ENCODE data around the gene CLPTM1L.

The CLPTM1L gene

DNA sequence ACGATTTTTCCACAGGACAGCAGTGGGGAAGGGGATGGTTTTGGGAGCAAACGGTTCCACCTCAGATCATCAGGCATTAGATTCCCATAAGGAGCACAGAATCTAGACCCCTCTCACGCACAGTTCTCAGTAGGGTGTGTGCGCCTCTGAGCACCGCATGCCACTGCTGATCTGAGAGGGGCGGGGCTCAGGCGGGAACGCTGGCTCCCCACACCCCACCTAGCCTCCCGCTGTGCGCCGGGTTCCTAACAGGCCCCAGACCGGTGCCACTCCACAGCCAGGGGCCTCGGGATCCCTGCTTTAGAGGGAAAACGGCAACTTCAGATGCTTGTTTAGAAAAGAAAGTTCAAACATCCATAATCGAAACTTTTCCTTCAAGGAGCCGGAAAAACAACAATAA, 70.4 kb downstream of the CLPTM1L start:
- Histone ChIP-seq H3K79me2 (ENCODE audit: insufficient read depth, low read length) (no peaks in the 10 kb centered on the region), H2AFZ (ENCODE audit: low read length) (no peak overlapping the region), H3K9me2 (replicated peaks; ENCODE audit: low read depth, low read length) (no peaks in the 10 kb centered on the region), H3K9me3 (ENCODE audit: insufficient read depth, low read depth, low read length) (no peaks in the 10 kb centered on the region), H3K36me3 (ENCODE audit: insufficient read depth, low read length) (no peaks in the 10 kb centered on the region), H3F3A (ENCODE audit: low read depth) (no peaks in the 10 kb centered on the region), H4K20me1 (ENCODE audit: insufficient read depth, low read length, poor library complexity, severe bottlenecking) (no peaks in the 10 kb centered on the region), H3K4me2 (ENCODE audit: low read depth, low read length, poor library complexity, severe bottlenecking) (no peak overlapping the region), H3K27me3 (ENCODE audit: insufficient read depth, low read length, poor library complexity, severe bottlenecking) (no peaks in the 10 kb centered on the region), H3K4me1 (ENCODE audit: insufficient read depth, low read length, poor library complexity, severe bottlenecking) (peaks cover 7% of the 10 kb centered on the region), H3K4me3 (ENCODE audit: low read length, poor library complexity, severe bottlenecking) (no peak overlapping the region), H3K9ac (ENCODE audit: low read depth, low read length, poor library complexity, severe bottlenecking) (no peak overlapping the region)
- TF ChIP-seq, protein P1, sequence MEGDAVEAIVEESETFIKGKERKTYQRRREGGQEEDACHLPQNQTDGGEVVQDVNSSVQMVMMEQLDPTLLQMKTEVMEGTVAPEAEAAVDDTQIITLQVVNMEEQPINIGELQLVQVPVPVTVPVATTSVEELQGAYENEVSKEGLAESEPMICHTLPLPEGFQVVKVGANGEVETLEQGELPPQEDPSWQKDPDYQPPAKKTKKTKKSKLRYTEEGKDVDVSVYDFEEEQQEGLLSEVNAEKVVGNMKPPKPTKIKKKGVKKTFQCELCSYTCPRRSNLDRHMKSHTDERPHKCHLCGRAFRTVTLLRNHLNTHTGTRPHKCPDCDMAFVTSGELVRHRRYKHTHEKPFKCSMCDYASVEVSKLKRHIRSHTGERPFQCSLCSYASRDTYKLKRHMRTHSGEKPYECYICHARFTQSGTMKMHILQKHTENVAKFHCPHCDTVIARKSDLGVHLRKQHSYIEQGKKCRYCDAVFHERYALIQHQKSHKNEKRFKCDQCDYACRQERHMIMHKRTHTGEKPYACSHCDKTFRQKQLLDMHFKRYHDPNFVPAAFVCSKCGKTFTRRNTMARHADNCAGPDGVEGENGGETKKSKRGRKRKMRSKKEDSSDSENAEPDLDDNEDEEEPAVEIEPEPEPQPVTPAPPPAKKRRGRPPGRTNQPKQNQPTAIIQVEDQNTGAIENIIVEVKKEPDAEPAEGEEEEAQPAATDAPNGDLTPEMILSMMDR (conservative IDR thresholded peaks at IDR 0.05; ENCODE audit: low read length): no peak
- TF ChIP-seq EZH2phosphoT487 (IDR thresholded peaks at IDR 0.05; ENCODE audit: borderline replicate concordance): no peak

DNA sequence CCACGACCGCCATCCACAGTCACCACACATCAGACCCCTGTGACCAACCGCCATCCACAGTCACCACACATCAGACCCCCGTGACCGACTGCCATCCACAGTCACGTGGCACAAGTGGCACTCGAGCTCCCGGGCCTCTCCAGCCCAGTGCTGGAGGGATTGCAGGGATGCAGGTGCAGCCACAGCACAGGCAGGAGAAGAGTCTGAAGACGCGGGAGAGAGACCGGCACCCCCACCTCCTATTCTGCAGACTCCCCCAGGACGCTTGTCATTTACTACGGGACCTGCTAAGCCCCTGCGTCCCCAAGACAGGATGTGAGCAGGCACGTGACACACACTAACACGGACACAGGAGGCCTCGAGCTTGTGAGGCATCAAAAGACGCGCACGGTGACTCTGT, 71.2 kb downstream of the CLPTM1L start:
- Histone ChIP-seq H3K79me2 (ENCODE audit: insufficient read depth, low read length) (no peaks in the 10 kb centered on the region), H4K20me1 (ENCODE audit: insufficient read depth, low read length, poor library complexity, severe bottlenecking) (no peaks in the 10 kb centered on the region), H2AFZ (ENCODE audit: low read length) (no peak overlapping the region), H3K4me3 (ENCODE audit: low read length, poor library complexity, severe bottlenecking) (no peak overlapping the region), H3K4me1 (ENCODE audit: insufficient read depth, low read length, poor library complexity, severe bottlenecking) (peaks cover 7% of the 10 kb centered on the region), H3K9ac (ENCODE audit: low read depth, low read length, poor library complexity, severe bottlenecking) (no peak overlapping the region), H3K9me2 (replicated peaks; ENCODE audit: low read depth, low read length) (no peaks in the 10 kb centered on the region), H3K36me3 (ENCODE audit: insufficient read depth, low read length) (no peaks in the 10 kb centered on the region), H3F3A (ENCODE audit: low read depth) (no peaks in the 10 kb centered on the region), H3K9me3 (ENCODE audit: insufficient read depth, low read depth, low read length) (no peaks in the 10 kb centered on the region), H3K27me3 (ENCODE audit: insufficient read depth, low read length, poor library complexity, severe bottlenecking) (no peaks in the 10 kb centered on the region), H3K4me2 (ENCODE audit: low read depth, low read length, poor library complexity, severe bottlenecking) (no peak overlapping the region)
- no peak for TF ChIP-seq EZH2phosphoT487 (IDR thresholded peaks at IDR 0.05; ENCODE audit: borderline replicate concordance)
- TF ChIP-seq, protein P1 (conservative IDR thresholded peaks at IDR 0.05; ENCODE audit: low read length): no peak

DNA sequence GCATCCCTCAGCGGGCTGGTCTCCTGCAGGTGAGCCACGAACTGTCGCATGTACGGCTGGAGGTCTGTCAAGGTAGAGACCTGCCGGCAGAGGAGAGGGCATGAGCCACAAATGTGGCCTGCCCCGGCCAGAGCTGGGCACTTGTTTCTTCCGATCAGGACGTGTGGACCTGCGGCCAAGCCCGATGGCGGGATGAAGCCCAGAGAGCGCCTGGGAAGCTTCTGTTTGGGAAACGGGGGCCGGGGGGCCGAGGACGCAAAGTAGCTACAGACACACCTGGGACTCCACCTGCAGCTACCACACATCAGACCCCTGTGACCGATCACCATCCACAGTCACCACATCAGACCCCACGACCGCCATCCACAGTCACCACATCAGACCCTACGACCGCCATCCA, 72.7 kb downstream of the CLPTM1L start:
- Histone ChIP-seq H3K4me2 (ENCODE audit: low read depth, low read length, poor library complexity, severe bottlenecking) (no peak overlapping the region), H3K4me3 (ENCODE audit: low read length, poor library complexity, severe bottlenecking) (no peak overlapping the region), H3K79me2 (ENCODE audit: insufficient read depth, low read length) (no peaks in the 10 kb centered on the region), H3K9ac (ENCODE audit: low read depth, low read length, poor library complexity, severe bottlenecking) (no peak overlapping the region), H3F3A (ENCODE audit: low read depth) (no peaks in the 10 kb centered on the region), H3K36me3 (ENCODE audit: insufficient read depth, low read length) (no peaks in the 10 kb centered on the region), H3K9me3 (ENCODE audit: insufficient read depth, low read depth, low read length) (no peaks in the 10 kb centered on the region), H2AFZ (ENCODE audit: low read length) (no peak overlapping the region), H3K4me1 (ENCODE audit: insufficient read depth, low read length, poor library complexity, severe bottlenecking) (peaks cover 7% of the 10 kb centered on the region), H4K20me1 (ENCODE audit: insufficient read depth, low read length, poor library complexity, severe bottlenecking) (no peaks in the 10 kb centered on the region), H3K27me3 (ENCODE audit: insufficient read depth, low read length, poor library complexity, severe bottlenecking) (no peaks in the 10 kb centered on the region), H3K9me2 (replicated peaks; ENCODE audit: low read depth, low read length) (no peaks in the 10 kb centered on the region)
- TF ChIP-seq EZH2phosphoT487 (IDR thresholded peaks at IDR 0.05; ENCODE audit: borderline replicate concordance): no peak
- TF ChIP-seq, protein P1 (conservative IDR thresholded peaks at IDR 0.05; ENCODE audit: low read length): no peak

Measured in Loucy (cell line).